Neuronal stem cell (in vitro differentiated cells): ENCODE data around the gene ZBTB20.

Source experiments
- DNase-seq: peaks from one replicate; pipeline ENCODE4 v3.0.0-alpha.2; 2013; ENCODE audit warnings: low spot score
- H2AFZ ChIP-seq: one replicate; pipeline ENCODE4 v1.6.1; 2013; ENCODE audit warnings: mild to moderate bottlenecking, low read length, inconsistent platforms
- H2AK5ac ChIP-seq: 2 replicates; pipeline ENCODE4 v1.6.1; 2013; ENCODE audit warnings: low read depth, mild to moderate bottlenecking, inconsistent platforms, low read length, moderate library complexity, mixed read lengths
- H2BK120ac ChIP-seq: 2 replicates; pipeline ENCODE4 v1.6.1; 2013; ENCODE audit warnings: low read depth, mild to moderate bottlenecking, inconsistent platforms, low read length, moderate library complexity, mixed read lengths
- H2BK12ac ChIP-seq: one replicate; pipeline ENCODE4 v1.6.1; 2013; ENCODE audit warnings: low read length, inconsistent platforms
- H2BK15ac ChIP-seq: 2 replicates; pipeline ENCODE4 v1.6.1; 2013; ENCODE audit warnings: mild to moderate bottlenecking, low read length, inconsistent platforms, mixed read lengths
- H2BK5ac ChIP-seq: one replicate; pipeline ENCODE4 v1.6.1; 2013; ENCODE audit warnings: inconsistent platforms, mild to moderate bottlenecking, low read length, moderate library complexity
- H3K14ac ChIP-seq: one replicate; pipeline ENCODE4 v1.6.1; 2013; ENCODE audit warnings: low read length, inconsistent platforms
- H3K18ac ChIP-seq: 2 replicates; pipeline ENCODE4 v1.6.1; 2013; ENCODE audit warnings: low read length, inconsistent platforms
- H3K23ac ChIP-seq: 2 replicates; pipeline ENCODE4 v1.6.1; 2013; ENCODE audit warnings: low read depth, mild to moderate bottlenecking, mixed read lengths, low read length, inconsistent platforms; ENCODE audit not compliant: poor library complexity
- H3K27ac ChIP-seq: replicated peaks from 3 replicates; pipeline ENCODE4 v1.5.1; 2013; ENCODE audit warnings: low read length, inconsistent platforms
- H3K27me3 ChIP-seq, 3 experiments: 2 replicates each; pipeline ENCODE4 v1.6.1; 2013; ENCODE audit warnings: low read length in 3 of 3, mild to moderate bottlenecking in 2 of 3, inconsistent platforms in 1 of 3, low read depth in 1 of 3, mixed read lengths in 1 of 3, moderate library complexity in 1 of 3; ENCODE audit not compliant: control insufficient read depth in 3 of 3, insufficient read depth in 3 of 3
- H3K36me3 ChIP-seq, 2 donors: replicated peaks in 1 of 2; 2 replicates each; pipeline ENCODE4 v1.6.1; 2013; ENCODE audit warnings: low read length in 2 of 2; ENCODE audit not compliant: control insufficient read depth in 2 of 2, insufficient read depth in 2 of 2
- H3K4ac ChIP-seq: 2 replicates; pipeline ENCODE4 v1.6.1; 2013; ENCODE audit warnings: inconsistent platforms, mild to moderate bottlenecking, low read length, moderate library complexity
- H3K4me1 ChIP-seq, 2 donors: 1 replicate in 1 of 2; 2 replicates in 1 of 2; pipeline ENCODE4 v1.6.1; 2013; ENCODE audit warnings: low read length in 2 of 2, low read depth in 1 of 2; ENCODE audit not compliant: control insufficient read depth in 2 of 2, insufficient read depth in 1 of 2
- H3K4me2 ChIP-seq: one replicate; pipeline ENCODE4 v1.6.1; 2013; ENCODE audit warnings: mild to moderate bottlenecking, low read length, inconsistent platforms; ENCODE audit not compliant: insufficient read depth, poor library complexity, severe bottlenecking
- H3K4me3 ChIP-seq, 2 donors: 2 replicates each; pipeline ENCODE4 v1.5.1; 2013; ENCODE audit warnings: low read length in 2 of 2, mild to moderate bottlenecking in 2 of 2, inconsistent platforms in 1 of 2, moderate library complexity in 1 of 2
- H3K79me1 ChIP-seq: one replicate; pipeline ENCODE4 v1.6.1; 2013; ENCODE audit warnings: low read depth, mild to moderate bottlenecking, inconsistent platforms, low read length, moderate library complexity
- H3K9ac ChIP-seq: one replicate; pipeline ENCODE4 v1.6.1; 2013; ENCODE audit warnings: mild to moderate bottlenecking, low read depth, low read length, inconsistent platforms; ENCODE audit not compliant: poor library complexity
- H3K9me3 ChIP-seq, 2 donors: replicated peaks in 1 of 2; 2 replicates each; pipeline versions ENCODE3 to v1.6.1; 2013; ENCODE audit warnings: low read length in 2 of 2, mild to moderate bottlenecking in 2 of 2, inconsistent platforms in 1 of 2, low read depth in 1 of 2, mixed read lengths in 1 of 2, moderate library complexity in 1 of 2; ENCODE audit not compliant: control insufficient read depth in 2 of 2, insufficient read depth in 1 of 2
- H4K8ac ChIP-seq: one replicate; pipeline ENCODE4 v1.6.1; 2013; ENCODE audit warnings: low read depth, mild to moderate bottlenecking, inconsistent platforms, low read length, moderate library complexity
- H4K91ac ChIP-seq: one replicate; pipeline ENCODE4 v1.6.1; 2013; ENCODE audit warnings: low read length, low read depth, mild to moderate bottlenecking, inconsistent platforms; ENCODE audit not compliant: poor library complexity
- WGBS, 2 donors: extraction: QIAGEN DNeasy Blood & Tissue Kit; methylation state at CpG; one replicate each; pipeline ENCODE4 v1.1.7; 2013; ENCODE audit warnings: missing lambda C conversion rate in 2 of 2, mixed read lengths in 1 of 2; ENCODE audit not compliant: insufficient read length in 2 of 2, insufficient replicate concordance in 1 of 2; ENCODE audit errors: extremely low coverage in 2 of 2; 5-methylcytosine and 5-hydroxymethylcytosine counted together

The ZBTB20 gene

DNA sequence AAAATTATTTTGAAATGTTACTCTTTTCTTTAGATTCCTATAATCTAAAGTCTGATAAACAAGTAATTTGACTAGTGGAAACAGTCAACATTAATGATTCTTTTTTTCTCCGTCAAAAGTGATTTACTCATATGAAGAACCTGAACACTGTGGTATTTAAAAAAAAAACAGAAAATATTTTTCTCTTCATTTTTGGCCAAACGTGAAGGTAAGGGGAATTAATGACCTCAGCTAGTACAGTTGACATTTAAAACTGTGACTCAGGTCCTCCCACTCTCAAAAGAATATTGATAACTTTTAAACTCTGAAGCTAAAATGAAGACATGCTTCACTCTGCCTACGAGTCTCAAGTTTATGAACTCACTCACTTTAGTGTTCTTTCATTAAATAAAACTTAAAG, 818.7 kb downstream of the ZBTB20 start:
- H2BK120ac ChIP-seq, result no peak overlapping the region
- H3K79me1 ChIP-seq, result no peaks in the 10 kb centered on the region
- H2AFZ ChIP-seq, result no peak overlapping the region
- no CpG with 5 or more reads among the region's 3 CpGs for WGBS, 2 donors
- H3K9me3 ChIP-seq, result peaks cover 0 to 9% of the 10 kb centered on the region in 2 donors
- no peak overlapping the region for H3K4me3 ChIP-seq
- H2AK5ac ChIP-seq, result no peak overlapping the region
- H2BK15ac ChIP-seq, result no peak overlapping the region
- no peak overlapping the region for H3K18ac ChIP-seq
- H2BK5ac ChIP-seq, result no peak overlapping the region
- H4K8ac ChIP-seq, result no peak overlapping the region
- no peak overlapping the region for H3K14ac ChIP-seq
- no peak overlapping the region for H3K23ac ChIP-seq
- H3K4me2 ChIP-seq, result no peak overlapping the region
- H3K4ac ChIP-seq, result no peak overlapping the region
- no peak overlapping the region for H4K91ac ChIP-seq
- H3K27ac ChIP-seq, result no peak overlapping the region
- no peak for DNase-seq
- no peak overlapping the region for H2BK12ac ChIP-seq
- H3K4me1 ChIP-seq, result peaks cover 3 to 4% of the 10 kb centered on the region in 2 donors
- H3K27me3 ChIP-seq, result no peaks in the 10 kb centered on the region
- H3K36me3 ChIP-seq, result no peaks in the 10 kb centered on the region
- H3K9ac ChIP-seq, result no peak overlapping the region

DNA sequence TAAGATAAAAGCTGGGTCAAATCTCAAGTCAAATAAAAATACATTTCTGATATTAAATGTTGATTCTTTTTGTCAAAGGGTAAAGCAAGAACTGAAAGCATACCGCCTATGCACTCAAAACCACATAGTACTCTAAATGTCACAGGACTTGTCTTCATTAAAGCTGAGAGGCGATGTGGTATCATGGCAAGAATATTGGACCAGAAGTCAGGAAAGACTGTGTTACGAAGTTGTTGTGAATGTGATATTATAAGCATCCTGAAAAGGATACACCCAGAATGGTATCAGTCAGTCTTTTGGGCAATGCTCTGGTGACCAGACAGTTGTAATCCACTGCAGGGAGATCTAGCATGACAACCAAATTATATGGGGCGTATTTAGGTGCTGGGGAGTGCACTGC, 819.4 kb downstream of the ZBTB20 start:
- no peak overlapping the region for H3K14ac ChIP-seq
- WGBS, 2 donors, result no CpG with 5 or more reads among the region's 4 CpGs
- H3K4me1 ChIP-seq, result no peaks in the 10 kb centered on the region

DNA sequence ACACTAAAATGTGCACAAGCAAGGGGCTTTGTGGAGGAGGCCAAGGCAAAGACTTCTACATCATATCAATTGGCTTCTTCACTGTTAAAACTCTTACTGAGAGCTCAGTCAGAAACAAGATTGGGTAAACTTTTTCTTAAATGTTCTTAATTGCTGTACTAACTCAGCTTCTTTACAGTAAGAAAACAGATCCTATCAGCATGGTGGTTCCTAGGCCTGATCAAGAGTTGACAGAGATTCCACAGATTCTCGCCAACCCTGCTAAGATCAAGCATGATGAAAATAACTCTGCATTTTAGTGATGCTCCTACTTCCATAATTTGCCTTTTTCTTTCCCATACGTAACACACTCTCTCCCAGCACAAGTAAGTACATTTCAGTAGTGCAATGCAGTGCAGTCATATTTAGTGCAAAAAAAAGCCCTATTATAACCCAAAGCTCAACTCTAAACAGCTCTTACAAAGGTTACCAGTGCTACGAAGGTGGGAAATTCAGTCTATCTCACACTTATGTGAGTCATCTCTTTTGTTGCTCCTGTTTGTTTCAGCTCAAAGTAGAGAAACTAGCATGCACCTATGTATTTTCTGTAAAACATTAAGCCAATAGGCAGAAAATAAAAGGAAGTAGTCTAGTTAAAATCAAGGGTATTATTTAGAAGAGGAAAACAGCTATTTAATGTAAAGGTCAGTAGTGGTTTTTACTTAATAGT, 823.4 kb downstream of the ZBTB20 start:
- Histone ChIP-seq H3K4ac (no peak overlapping the region), H4K91ac (no peak overlapping the region), H3K14ac (no peak overlapping the region), H3K4me1 (peaks cover 0 to 3% of the 10 kb centered on the region in 2 donors), H3K79me1 (no peaks in the 10 kb centered on the region), H2BK12ac (no peak overlapping the region), H3K4me2 (no peak overlapping the region), H3K27me3 (no peaks in the 10 kb centered on the region), H3K27ac (no peak overlapping the region), H3K9ac (no peak overlapping the region), H3K23ac (no peak overlapping the region), H3K18ac (no peak overlapping the region), H4K8ac (no peak overlapping the region), H3K4me3 (no peak overlapping the region), H3K9me3 (no peaks in the 10 kb centered on the region), H3K36me3 (no peaks in the 10 kb centered on the region), H2AK5ac (no peak overlapping the region), H2AFZ (no peak overlapping the region), H2BK5ac (no peak overlapping the region), H2BK120ac (no peak overlapping the region), H2BK15ac (no peak overlapping the region)
- no peak for DNase-seq
- WGBS, 2 donors, result no CpG with 5 or more reads among the region's 3 CpGs

More for the DNA sequence above, 819.4 kb downstream of the ZBTB20 start:
- no peaks in the 10 kb centered on the region for H3K79me1 ChIP-seq
- no peak overlapping the region for H2BK12ac ChIP-seq
- no peak overlapping the region for H3K4ac ChIP-seq
- no peaks in the 10 kb centered on the region for H3K27me3 ChIP-seq
- no peak overlapping the region for H3K4me2 ChIP-seq
- no peak overlapping the region for H3K4me3 ChIP-seq
- no peak overlapping the region for H3K23ac ChIP-seq
- peaks cover 0 to 9% of the 10 kb centered on the region in 2 donors for H3K9me3 ChIP-seq
- no peak overlapping the region for H2BK120ac ChIP-seq
- H2AK5ac ChIP-seq, result no peak overlapping the region
- H3K18ac ChIP-seq, result no peak overlapping the region
- H3K36me3 ChIP-seq, result no peaks in the 10 kb centered on the region
- no peak overlapping the region for H4K91ac ChIP-seq
- no peak overlapping the region for H2BK15ac ChIP-seq
- H2BK5ac ChIP-seq, result no peak overlapping the region
- H2AFZ ChIP-seq, result no peak overlapping the region
- DNase-seq, result no peak
- H3K9ac ChIP-seq, result no peak overlapping the region
- H4K8ac ChIP-seq, result no peak overlapping the region
- H3K27ac ChIP-seq, result no peak overlapping the region

- no peak overlapping the region for H3K4me2 ChIP-seq
- H3K36me3 ChIP-seq, result no peaks in the 10 kb centered on the region
- no peak overlapping the region for H2BK15ac ChIP-seq
- no peak overlapping the region for H2BK12ac ChIP-seq
- H3K9ac ChIP-seq, result no peak overlapping the region
- H4K8ac ChIP-seq, result no peak overlapping the region
- H3K4me3 ChIP-seq, result no peak overlapping the region
- no peak overlapping the region for H2BK5ac ChIP-seq
- H3K18ac ChIP-seq, result no peak overlapping the region
- no peaks in the 10 kb centered on the region for H3K27me3 ChIP-seq
- no peak overlapping the region for H2AFZ ChIP-seq
- H4K91ac ChIP-seq, result no peak overlapping the region
- peaks cover 0 to 10% of the 10 kb centered on the region in 2 donors for H3K4me1 ChIP-seq
- no peak overlapping the region for H2AK5ac ChIP-seq
- no peaks in the 10 kb centered on the region for H3K79me1 ChIP-seq
- DNase-seq, result no peak
- H3K23ac ChIP-seq, result no peak overlapping the region
- H3K14ac ChIP-seq, result no peak overlapping the region
- WGBS, 2 donors, result no CpG with 5 or more reads among the region's 1 CpG
- H3K4ac ChIP-seq, result no peak overlapping the region
- no peak overlapping the region for H2BK120ac ChIP-seq
- H3K9me3 ChIP-seq, result no peaks in the 10 kb centered on the region
- no peak overlapping the region for H3K27ac ChIP-seq
These were observed 826.8 kb downstream of the ZBTB20 start for GRCh38 chr3:114320246-114320645.
